Activated T-cell treated with anti-CD3 and anti-CD28 coated beads, Interleukin-2, amount 50 U/mL, for 72 hours (primary cell): ENCODE measurements around the gene ULBP2. TPM values are rescaled to one million over a fixed set of nuclear protein-coding genes. Genes with fewer than 3 reads are reported as not detected.
"Not testable (repeated sequence)": the region's sequence is repeated elsewhere in the genome, so short reads cannot be mapped to it uniquely, and the experiment has no call there.

Source experiments
- ATAC-seq, 2 donors: fragments of 150-1000 bp; cut with Tn5 transposase; replicated peaks in 1 of 2; 2 replicates each; pipeline ENCODE4 v1.10.0; 2021; ENCODE audit warnings: moderate library complexity in 2 of 2, mild to moderate bottlenecking in 1 of 2
- DNase-seq, 2 donors: peaks; one replicate each; pipeline ENCODE4 v3.0.0; 2021 to 2022; ENCODE audit warnings: mixed read lengths in 1 of 2
- H3K27ac Mint-ChIP-seq: one replicate; pipeline ENCODE4 v1.8.0; 2022; ENCODE audit warnings: mild to moderate bottlenecking, moderate library complexity, mixed read lengths
- H3K27me3 Mint-ChIP-seq: one replicate; pipeline ENCODE4 v1.8.0; 2022; ENCODE audit warnings: low read depth, mixed read lengths
- H3K36me3 Mint-ChIP-seq, 2 donors: one replicate each; pipeline ENCODE4 v1.8.0; 2022; ENCODE audit warnings: mixed read lengths in 2 of 2, mild to moderate bottlenecking in 1 of 2; ENCODE audit not compliant: insufficient read depth in 2 of 2
- H3K4me1 Mint-ChIP-seq: one replicate; pipeline ENCODE4 v1.8.0; 2022; ENCODE audit warnings: low read depth, mixed read lengths
- H3K4me3 Mint-ChIP-seq, 2 donors: one replicate each; pipeline ENCODE4 v1.8.0; 2022; ENCODE audit warnings: mild to moderate bottlenecking in 2 of 2, mixed read lengths in 2 of 2, moderate library complexity in 2 of 2
- H3K9me3 Mint-ChIP-seq, 2 donors: one replicate each; pipeline ENCODE4 v1.8.0; 2022; ENCODE audit warnings: mixed read lengths in 2 of 2
- total RNA-seq, 2 donors: library from RNA; stranded (reverse); gene quantifications; one replicate each; pipeline ENCODE4 v1.2.3, GENCODE V29; 2022

Gene ULBP2
- total RNA-seq, 2 donors from 2014 or later: 1.00 to 1.5 TPM

- Mint-ChIP-seq H3K27ac (no peak overlapping the region), H3K4me3 (peak overlapping the region in 1 of 2 donors; percentile 86), H3K4me1 (peaks cover 34% of the 10 kb centered on the region), H3K27me3 (peaks cover 95% of the 10 kb centered on the region), H3K36me3 (no peaks in the 10 kb centered on the region), H3K9me3 (no peaks in the 10 kb centered on the region)
- no peak for ATAC-seq
- DNase-seq: no peak
Measured at GRCh38 chr6:149924933-149925252, 16.9 kb upstream of the ULBP2 start.

- Mint-ChIP-seq H3K4me1 (peaks cover 34% of the 10 kb centered on the region), H3K4me3 (peak overlapping the region; percentile 49 to 76), H3K27ac (no peak overlapping the region), H3K36me3 (no peaks in the 10 kb centered on the region), H3K27me3 (peaks cover 95% of the 10 kb centered on the region), H3K9me3 (no peaks in the 10 kb centered on the region)
- ATAC-seq: no peak
- no peak for DNase-seq
Measured at GRCh38 chr6:149925253-149925973, 16.4 kb upstream of the ULBP2 start.

- no peak overlapping the region for H3K27ac Mint-ChIP-seq
- peak; percentile 84 to 85 for DNase-seq
- ATAC-seq: peak; percentile 70 to 74
- peak overlapping the region; percentile 49 to 76 for H3K4me3 Mint-ChIP-seq
- no peaks in the 10 kb centered on the region for H3K9me3 Mint-ChIP-seq
- no peaks in the 10 kb centered on the region for H3K36me3 Mint-ChIP-seq
- H3K4me1 Mint-ChIP-seq: peaks cover 34% of the 10 kb centered on the region
- H3K27me3 Mint-ChIP-seq: peaks cover 95% of the 10 kb centered on the region
Measured at GRCh38 chr6:149925974-149926777, 15.6 kb upstream of the ULBP2 start.

GRCh38 chr6:149927025-149927424 lies 14.8 kb upstream of the ULBP2 start:
- peaks cover 32% of the 10 kb centered on the region for H3K4me1 Mint-ChIP-seq
- H3K27me3 Mint-ChIP-seq: peaks cover 95% of the 10 kb centered on the region
- ATAC-seq, H3K9me3 Mint-ChIP-seq, H3K36me3 Mint-ChIP-seq, DNase-seq, H3K27ac Mint-ChIP-seq, H3K4me3 Mint-ChIP-seq: not testable (repeated sequence)

- H3K9me3 Mint-ChIP-seq: no peaks in the 10 kb centered on the region
Measured at GRCh38 chr6:149929422-149929821, 12.4 kb upstream of the ULBP2 start.

GRCh38 chr6:149931501-149931900 lies 10.3 kb upstream of the ULBP2 start:
- Mint-ChIP-seq H3K27ac (no peak overlapping the region), H3K4me1 (peaks cover 15% of the 10 kb centered on the region), H3K27me3 (peaks cover 93% of the 10 kb centered on the region), H3K9me3 (no peaks in the 10 kb centered on the region), H3K36me3 (no peaks in the 10 kb centered on the region), H3K4me3 (no peak overlapping the region)
- DNase-seq: no peak
- ATAC-seq: no peak

More at GRCh38 chr6:149929422-149929821, 12.4 kb upstream of the ULBP2 start:
- DNase-seq (peak in 1 of 2 donors; percentile 46), ATAC-seq (no peak)
- peaks cover 15% of the 10 kb centered on the region for H3K4me1 Mint-ChIP-seq
- H3K36me3 Mint-ChIP-seq: no peaks in the 10 kb centered on the region
- no peak overlapping the region for H3K27ac Mint-ChIP-seq
- H3K4me3 Mint-ChIP-seq: no peak overlapping the region
- peaks cover 91% of the 10 kb centered on the region for H3K27me3 Mint-ChIP-seq

GRCh38 chr6:149933036-149933435 lies 8.8 kb upstream of the ULBP2 start:
- no peak for DNase-seq
- H3K36me3 Mint-ChIP-seq: no peaks in the 10 kb centered on the region
- peaks cover 96% of the 10 kb centered on the region for H3K27me3 Mint-ChIP-seq
- H3K4me1 Mint-ChIP-seq: peaks cover 20% of the 10 kb centered on the region
- no peak overlapping the region for H3K4me3 Mint-ChIP-seq
- H3K27ac Mint-ChIP-seq: no peak overlapping the region
- no peak for ATAC-seq
- no peaks in the 10 kb centered on the region for H3K9me3 Mint-ChIP-seq

GRCh38 chr6:149933461-149933860 lies 8.4 kb upstream of the ULBP2 start:
- no peak overlapping the region for H3K4me3 Mint-ChIP-seq
- no peak overlapping the region for H3K27ac Mint-ChIP-seq
- no peaks in the 10 kb centered on the region for H3K36me3 Mint-ChIP-seq
- DNase-seq (no peak), ATAC-seq (no peak)
- no peaks in the 10 kb centered on the region for H3K9me3 Mint-ChIP-seq
- H3K27me3 Mint-ChIP-seq: peaks cover 92% of the 10 kb centered on the region
- peaks cover 23% of the 10 kb centered on the region for H3K4me1 Mint-ChIP-seq

- H3K27me3 Mint-ChIP-seq: peaks cover 89% of the 10 kb centered on the region
- H3K4me1 Mint-ChIP-seq: peaks cover 31% of the 10 kb centered on the region
- no peak overlapping the region for H3K4me3 Mint-ChIP-seq
- DNase-seq (peak; percentile 58 to 73), ATAC-seq (peak; percentile 21 to 27)
- no peaks in the 10 kb centered on the region for H3K36me3 Mint-ChIP-seq
- no peak overlapping the region for H3K27ac Mint-ChIP-seq
- H3K9me3 Mint-ChIP-seq: no peaks in the 10 kb centered on the region
Measured at GRCh38 chr6:149934249-149935156, 7.3 kb upstream of the ULBP2 start.

- no peak overlapping the region for H3K27ac Mint-ChIP-seq
- H3K4me3 Mint-ChIP-seq: no peak overlapping the region
- H3K9me3 Mint-ChIP-seq: no peaks in the 10 kb centered on the region
- H3K4me1 Mint-ChIP-seq: peaks cover 39% of the 10 kb centered on the region
- H3K36me3 Mint-ChIP-seq: no peaks in the 10 kb centered on the region
- ATAC-seq: no peak
- peaks cover 89% of the 10 kb centered on the region for H3K27me3 Mint-ChIP-seq
- DNase-seq: no peak
Measured at GRCh38 chr6:149935246-149935645, 6.6 kb upstream of the ULBP2 start.

GRCh38 chr6:149935668-149936067 lies 6.1 kb upstream of the ULBP2 start:
- peaks cover 89% of the 10 kb centered on the region for H3K27me3 Mint-ChIP-seq
- no peak overlapping the region for H3K4me3 Mint-ChIP-seq
- ATAC-seq (no peak), DNase-seq (no peak)
- peaks cover 43% of the 10 kb centered on the region for H3K4me1 Mint-ChIP-seq
- H3K27ac Mint-ChIP-seq: no peak overlapping the region
- no peaks in the 10 kb centered on the region for H3K9me3 Mint-ChIP-seq
- H3K36me3 Mint-ChIP-seq: no peaks in the 10 kb centered on the region

- H3K27ac Mint-ChIP-seq: no peak overlapping the region
- no peaks in the 10 kb centered on the region for H3K9me3 Mint-ChIP-seq
- no peak for DNase-seq
- H3K36me3 Mint-ChIP-seq: no peaks in the 10 kb centered on the region
- no peak overlapping the region for H3K4me3 Mint-ChIP-seq
- H3K27me3 Mint-ChIP-seq: peaks cover 80% of the 10 kb centered on the region
- peaks cover 54% of the 10 kb centered on the region for H3K4me1 Mint-ChIP-seq
- ATAC-seq: no peak
Measured at GRCh38 chr6:149936743-149937142, 5.1 kb upstream of the ULBP2 start.
